Measurements from ENCODE around the gene PSMF1.
A peak's percentile ranks its signal among the peaks of the same experiment; 100 is the strongest.

Gene PSMF1

GRCh38 chr20:1205802-1206201, 87.4 kb downstream of the PSMF1 start:
- H3K4me3 ChIP-seq (ENCODE audit: low read depth, low read length), result no peak overlapping the region

GRCh38 chr20:1206366-1207148, 88.2 kb downstream of the PSMF1 start:
- H3K4me3 ChIP-seq (ENCODE audit: low read depth, low read length), result no peak overlapping the region
- TF ChIP-seq CTCF (IDR thresholded peaks at IDR 0.05; ENCODE audit: control insufficient read depth, extremely low read depth, insufficient read depth), result no peak
- DNase-seq (ENCODE audit: low read depth), result no peak

More at GRCh38 chr20:1205802-1206201, 87.4 kb downstream of the PSMF1 start:
- no peak for TF ChIP-seq CTCF (IDR thresholded peaks at IDR 0.05; ENCODE audit: control insufficient read depth, extremely low read depth, insufficient read depth)
- no peak for DNase-seq (ENCODE audit: low read depth)

GRCh38 chr20:1207293-1207878, 89.0 kb downstream of the PSMF1 start:
- DNase-seq (ENCODE audit: low read depth), result no peak
- H3K4me3 ChIP-seq (ENCODE audit: low read depth, low read length), result no peak overlapping the region
- no peak for TF ChIP-seq CTCF (IDR thresholded peaks at IDR 0.05; ENCODE audit: control insufficient read depth, extremely low read depth, insufficient read depth)

- no peak overlapping the region for H3K4me3 ChIP-seq (ENCODE audit: low read depth, low read length)
- DNase-seq (ENCODE audit: low read depth), result no peak
- peak; percentile 43; the same call in 1 of the 2 replicates for TF ChIP-seq CTCF (IDR thresholded peaks at IDR 0.05; ENCODE audit: control insufficient read depth, extremely low read depth, insufficient read depth)
Observed at GRCh38 chr20:1209447-1210387, 91.3 kb downstream of the PSMF1 start.

GRCh38 chr20:1210501-1210900, 92.1 kb downstream of the PSMF1 start:
- no peak for DNase-seq (ENCODE audit: low read depth)
- no peak overlapping the region for H3K4me3 ChIP-seq (ENCODE audit: low read depth, low read length)
- TF ChIP-seq CTCF (IDR thresholded peaks at IDR 0.05; ENCODE audit: control insufficient read depth, extremely low read depth, insufficient read depth), result no peak

- no peak for TF ChIP-seq CTCF (IDR thresholded peaks at IDR 0.05; ENCODE audit: control insufficient read depth, extremely low read depth, insufficient read depth)
- no peak overlapping the region for H3K4me3 ChIP-seq (ENCODE audit: low read depth, low read length)
- DNase-seq (ENCODE audit: low read depth), result no peak
Observed at GRCh38 chr20:1212023-1212422, 93.6 kb downstream of the PSMF1 start.

Data from LNCaP clone FGC (cell line).